Effector memory CD8-positive, alpha-beta T cell (primary cell): ENCODE measurements around the gene STARD5.

ENCODE experiments used
- ATAC-seq: fragments of 150-1000 bp; cut with Tn5 transposase; replicated peaks from 2 replicates; pipeline ENCODE4 v1.10.0; 2021; ENCODE audit warnings: mild to moderate bottlenecking, moderate library complexity
- DNase-seq, 3 experiments: peaks; one replicate each; pipeline ENCODE4 v3.0.0; 2021
- H3K27ac Mint-ChIP-seq, 2 donors: one replicate each; pipeline ENCODE4 v1.8.0; 2022; ENCODE audit warnings: mild to moderate bottlenecking in 2 of 2, mixed read lengths in 2 of 2, moderate library complexity in 2 of 2
- H3K27me3 Mint-ChIP-seq, 2 donors: one replicate each; pipeline ENCODE4 v1.8.0; 2022; ENCODE audit warnings: mixed read lengths in 2 of 2
- H3K36me3 Mint-ChIP-seq: one replicate; pipeline ENCODE4 v1.8.0; 2022; ENCODE audit warnings: mild to moderate bottlenecking, moderate library complexity, mixed read lengths; ENCODE audit not compliant: insufficient read depth
- H3K4me1 Mint-ChIP-seq, 2 donors: one replicate each; pipeline ENCODE4 v1.8.0; 2022; ENCODE audit warnings: low read depth in 2 of 2, mixed read lengths in 2 of 2
- H3K4me3 Mint-ChIP-seq, 2 donors: one replicate each; pipeline ENCODE4 v1.8.0; 2022; ENCODE audit warnings: mild to moderate bottlenecking in 2 of 2, mixed read lengths in 2 of 2, moderate library complexity in 2 of 2
- H3K9me3 Mint-ChIP-seq, 2 donors: one replicate each; pipeline ENCODE4 v1.8.0; 2022; ENCODE audit warnings: mixed read lengths in 2 of 2

Gene STARD5

DNA sequence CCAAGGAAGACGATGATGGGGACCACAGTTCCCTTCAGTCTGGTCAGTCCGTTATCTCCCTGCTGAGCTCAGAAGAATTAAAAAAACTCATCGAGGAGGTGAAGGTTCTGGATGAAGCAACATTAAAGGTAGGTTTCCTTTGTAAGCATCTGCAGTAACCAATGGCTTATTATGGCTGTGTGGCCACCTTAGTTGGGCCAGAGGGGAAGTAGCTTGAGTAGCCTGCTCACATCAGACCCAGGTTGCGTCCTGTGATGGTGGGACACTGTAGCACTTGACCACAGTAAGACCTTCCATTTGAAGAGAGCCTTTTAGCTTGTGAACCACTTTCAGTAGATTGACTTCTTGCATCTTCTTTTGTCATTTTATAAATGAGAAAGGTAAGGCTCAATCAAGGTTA, 22.6 kb downstream of the STARD5 start:
- Mint-ChIP-seq H3K4me3 (peak overlapping the region; percentile 99 to 100), H3K27me3 (no peaks in the 10 kb centered on the region), H3K36me3 (peaks cover 92% of the 10 kb centered on the region), H3K9me3 (no peaks in the 10 kb centered on the region), H3K4me1 (peaks cover 78% of the 10 kb centered on the region in 2 donors), H3K27ac (peak overlapping the region; percentile 95 to 99)
- ATAC-seq (no peak), DNase-seq (no peak)

DNA sequence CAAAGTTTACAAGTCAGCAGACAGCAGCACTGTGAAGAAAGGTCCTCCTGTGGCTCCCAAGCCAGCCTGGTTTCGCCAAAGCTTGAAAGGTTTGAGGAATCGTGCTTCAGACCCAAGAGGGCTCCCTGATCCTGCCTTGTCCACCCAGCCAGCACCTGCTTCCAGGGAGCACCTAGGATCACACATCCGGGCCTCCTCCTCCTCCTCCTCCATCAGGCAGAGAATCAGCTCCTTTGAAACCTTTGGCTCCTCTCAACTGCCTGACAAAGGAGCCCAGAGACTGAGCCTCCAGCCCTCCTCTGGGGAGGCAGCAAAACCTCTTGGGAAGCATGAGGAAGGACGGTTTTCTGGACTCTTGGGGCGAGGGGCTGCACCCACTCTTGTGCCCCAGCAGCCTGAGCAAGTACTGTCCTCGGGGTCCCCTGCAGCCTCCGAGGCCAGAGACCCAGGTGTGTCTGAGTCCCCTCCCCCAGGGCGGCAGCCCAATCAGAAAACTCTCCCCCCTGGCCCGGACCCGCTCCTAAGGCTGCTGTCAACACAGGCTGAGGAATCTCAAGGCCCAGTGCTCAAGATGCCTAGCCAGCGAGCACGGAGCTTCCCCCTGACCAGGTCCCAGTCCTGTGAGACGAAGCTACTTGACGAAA, 24.2 kb downstream of the STARD5 start:
- Mint-ChIP-seq H3K9me3 (no peaks in the 10 kb centered on the region), H3K27me3 (no peaks in the 10 kb centered on the region), H3K36me3 (peaks cover 82% of the 10 kb centered on the region), H3K4me1 (peaks cover 79 to 89% of the 10 kb centered on the region in 2 donors), H3K4me3 (peak overlapping the region; percentile 99 to 100), H3K27ac (peak overlapping the region; percentile 98 to 99)
- no peak for DNase-seq
- ATAC-seq, result no peak

DNA sequence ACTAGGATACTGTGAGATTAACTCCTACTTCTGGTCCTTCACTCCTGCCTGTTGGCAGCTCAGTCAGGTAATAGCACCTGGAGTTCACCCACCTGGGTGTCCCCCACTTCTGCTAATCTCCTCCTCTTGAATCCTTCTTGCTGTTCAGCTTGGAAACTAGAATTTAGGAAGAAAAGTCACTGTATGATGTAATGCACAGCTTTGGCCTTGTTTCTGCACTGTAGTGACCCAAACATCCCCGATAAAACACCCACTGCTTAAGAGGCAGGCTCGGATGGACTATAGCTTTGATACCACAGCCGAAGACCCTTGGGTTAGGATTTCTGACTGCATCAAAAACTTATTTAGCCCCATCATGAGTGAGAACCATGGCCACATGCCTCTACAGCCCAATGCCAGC, 24.8 kb downstream of the STARD5 start:
- ATAC-seq, result no peak
- no peaks in the 10 kb centered on the region for H3K27me3 Mint-ChIP-seq
- DNase-seq, result no peak

DNA sequence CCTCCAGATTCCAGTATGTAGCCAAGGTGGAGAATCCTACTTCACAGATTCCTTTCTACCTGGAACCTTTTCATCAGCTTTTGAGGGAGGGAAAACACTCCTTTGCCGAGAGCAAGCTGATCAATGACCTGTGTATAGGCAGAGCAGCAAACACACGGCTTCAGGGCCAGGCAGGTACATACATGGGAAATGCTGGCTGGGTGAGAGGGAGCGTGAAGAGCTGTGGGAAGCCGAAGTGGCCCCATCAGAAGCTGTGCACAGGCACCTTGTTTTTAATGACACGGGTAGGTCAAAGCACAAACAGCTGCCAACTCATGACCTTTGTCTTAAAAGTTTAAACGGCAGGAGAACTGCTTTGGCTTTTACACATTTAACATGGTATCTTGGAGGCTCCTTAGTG, 25.3 kb downstream of the STARD5 start:
- H3K9me3 Mint-ChIP-seq, result no peaks in the 10 kb centered on the region
- H3K27me3 Mint-ChIP-seq, result no peaks in the 10 kb centered on the region
- ATAC-seq (no peak), DNase-seq (no peak)
- peak overlapping the region; percentile 99 to 100 for H3K4me3 Mint-ChIP-seq
- H3K27ac Mint-ChIP-seq, result peak overlapping the region; percentile 98 to 99
- H3K4me1 Mint-ChIP-seq, result peaks cover 79 to 89% of the 10 kb centered on the region in 2 donors
- peaks cover 74% of the 10 kb centered on the region for H3K36me3 Mint-ChIP-seq

More for the DNA sequence above, 24.8 kb downstream of the STARD5 start:
- Mint-ChIP-seq H3K27ac (peak overlapping the region; percentile 98 to 99), H3K36me3 (peaks cover 79% of the 10 kb centered on the region), H3K9me3 (no peaks in the 10 kb centered on the region), H3K4me3 (peak overlapping the region; percentile 99 to 100), H3K4me1 (peaks cover 79 to 88% of the 10 kb centered on the region in 2 donors)

DNA sequence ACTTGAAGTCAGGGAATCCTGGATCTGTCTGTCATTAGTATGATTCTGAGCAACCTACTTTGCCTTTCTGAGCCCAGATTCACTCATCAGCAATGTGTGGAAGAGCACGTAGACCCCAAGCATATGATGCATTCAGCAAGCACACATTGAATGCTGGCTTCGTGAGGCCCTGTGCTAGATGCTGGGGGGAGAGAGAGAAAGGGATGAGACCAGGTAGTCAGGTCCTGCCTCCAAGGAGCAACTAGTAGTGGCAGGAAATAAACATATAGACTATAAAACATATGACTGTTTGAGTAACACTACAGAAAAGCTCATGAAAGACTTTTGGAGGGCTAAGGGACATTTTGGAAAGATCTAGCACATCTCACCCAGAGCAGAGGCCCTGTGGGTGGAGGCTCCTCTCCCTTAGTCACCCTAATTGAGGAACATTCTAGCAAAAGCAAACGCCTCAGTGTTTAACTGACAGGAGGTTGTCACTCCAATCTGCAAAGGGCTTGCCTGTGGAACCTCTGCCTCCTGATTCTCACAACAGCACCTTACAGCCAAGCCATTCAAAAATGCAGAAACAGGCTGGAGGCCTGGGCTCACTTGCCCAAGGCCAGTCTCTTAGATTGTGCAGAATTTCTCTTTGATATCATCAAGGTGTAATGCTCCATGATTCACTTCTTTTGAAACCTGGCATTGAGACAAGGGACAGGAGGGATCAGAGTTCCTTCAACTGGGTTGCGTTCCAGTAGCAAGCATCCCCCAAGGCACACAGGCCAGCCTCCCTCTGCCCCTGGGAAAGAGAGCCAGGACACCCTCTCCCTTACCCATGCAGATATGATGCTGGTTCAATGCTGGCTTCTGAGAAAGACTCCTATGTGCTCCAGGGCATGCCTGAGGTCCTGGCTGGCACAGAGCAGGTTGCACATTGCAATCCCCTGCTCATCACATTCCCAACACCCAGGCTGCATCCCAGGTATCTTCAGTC, 26.1 kb downstream of the STARD5 start:
- ATAC-seq, result no peak
- Mint-ChIP-seq H3K27me3 (no peaks in the 10 kb centered on the region), H3K36me3 (peaks cover 67% of the 10 kb centered on the region), H3K4me1 (peaks cover 77 to 88% of the 10 kb centered on the region in 2 donors), H3K27ac (peak overlapping the region; percentile 98 to 99), H3K9me3 (no peaks in the 10 kb centered on the region), H3K4me3 (peak overlapping the region; percentile 99 to 100)
- no peak for DNase-seq

DNA sequence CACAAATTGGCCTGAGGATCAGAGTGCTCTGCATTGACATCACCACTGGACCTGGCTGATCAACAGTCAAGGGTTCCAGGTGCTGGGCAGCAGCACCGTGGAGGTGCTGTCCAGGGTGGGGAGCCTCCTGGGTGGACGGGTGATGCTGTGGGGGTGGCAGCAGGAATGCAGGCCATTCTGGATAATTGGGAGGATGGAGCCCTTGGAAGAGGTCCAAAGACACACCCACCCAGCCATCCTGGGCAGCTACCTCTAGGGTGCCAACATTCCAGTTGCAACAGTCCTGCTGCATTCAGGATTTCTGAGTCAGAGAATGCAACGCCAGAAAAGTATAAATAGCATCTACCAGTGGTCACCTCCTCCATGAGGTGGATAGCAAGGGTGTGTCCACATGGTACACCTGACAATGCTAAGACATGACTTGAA, 26.8 kb downstream of the STARD5 start:
- Mint-ChIP-seq H3K27ac (peak overlapping the region; percentile 98 to 99), H3K4me1 (peaks cover 77 to 88% of the 10 kb centered on the region in 2 donors), H3K9me3 (no peaks in the 10 kb centered on the region), H3K4me3 (peak overlapping the region; percentile 99 to 100), H3K36me3 (peaks cover 66% of the 10 kb centered on the region), H3K27me3 (no peaks in the 10 kb centered on the region)
- DNase-seq, result no peak
- ATAC-seq, result no peak

DNA sequence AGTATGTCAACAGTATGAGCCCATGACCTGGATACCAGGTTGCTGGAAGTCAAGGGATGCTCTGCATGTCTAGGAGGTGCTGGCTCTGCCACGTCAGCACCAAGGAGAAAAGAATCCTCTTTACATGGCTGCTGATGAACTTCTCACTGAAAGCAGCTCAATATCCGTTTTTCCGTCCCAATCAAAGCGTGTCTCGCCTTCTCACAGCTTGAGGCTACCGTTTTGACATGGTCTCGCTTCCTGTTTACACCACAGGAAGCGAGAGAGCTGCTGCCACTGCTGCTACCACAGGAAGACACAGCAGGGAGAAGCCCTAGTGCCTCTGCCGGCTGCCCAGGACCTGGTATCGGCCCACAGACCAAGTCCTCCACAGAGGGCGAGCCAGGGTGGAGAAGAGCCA, 27.3 kb downstream of the STARD5 start:
- peak; percentile 67 for ATAC-seq
- H3K27ac Mint-ChIP-seq, result peak overlapping the region; percentile 98 to 99
- DNase-seq, result peak; percentile 63 to 69 (median 66)
- H3K4me3 Mint-ChIP-seq, result peak overlapping the region; percentile 99 to 100
- peaks cover 77 to 88% of the 10 kb centered on the region in 2 donors for H3K4me1 Mint-ChIP-seq
- H3K9me3 Mint-ChIP-seq, result no peaks in the 10 kb centered on the region
- H3K27me3 Mint-ChIP-seq, result no peaks in the 10 kb centered on the region
- H3K36me3 Mint-ChIP-seq, result peaks cover 61% of the 10 kb centered on the region

DNA sequence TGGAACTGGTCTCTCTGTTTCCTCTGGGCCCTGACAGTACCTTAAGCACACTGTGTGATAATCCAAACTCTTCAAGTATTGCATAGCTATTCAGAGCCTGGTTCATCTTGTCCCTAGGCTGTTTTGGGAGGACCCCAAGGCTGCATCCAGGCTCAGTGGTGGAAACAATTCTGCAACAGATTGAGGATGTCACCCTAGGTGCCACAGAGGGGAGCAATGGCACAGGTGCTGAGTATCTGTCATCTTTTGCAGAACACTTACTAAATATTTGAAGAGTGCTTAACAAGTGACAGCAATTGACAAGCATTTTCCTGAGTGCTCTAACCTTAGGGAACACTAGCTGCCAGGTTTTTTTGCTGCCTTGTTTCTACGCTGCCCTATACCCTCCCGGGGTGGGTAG, 27.8 kb downstream of the STARD5 start:
- Mint-ChIP-seq H3K27me3 (no peaks in the 10 kb centered on the region), H3K4me3 (peak overlapping the region; percentile 99 to 100), H3K36me3 (peaks cover 56% of the 10 kb centered on the region), H3K4me1 (peaks cover 77 to 88% of the 10 kb centered on the region in 2 donors), H3K27ac (peak overlapping the region; percentile 98 to 99), H3K9me3 (no peaks in the 10 kb centered on the region)
- ATAC-seq, result no peak
- DNase-seq, result no peak

DNA sequence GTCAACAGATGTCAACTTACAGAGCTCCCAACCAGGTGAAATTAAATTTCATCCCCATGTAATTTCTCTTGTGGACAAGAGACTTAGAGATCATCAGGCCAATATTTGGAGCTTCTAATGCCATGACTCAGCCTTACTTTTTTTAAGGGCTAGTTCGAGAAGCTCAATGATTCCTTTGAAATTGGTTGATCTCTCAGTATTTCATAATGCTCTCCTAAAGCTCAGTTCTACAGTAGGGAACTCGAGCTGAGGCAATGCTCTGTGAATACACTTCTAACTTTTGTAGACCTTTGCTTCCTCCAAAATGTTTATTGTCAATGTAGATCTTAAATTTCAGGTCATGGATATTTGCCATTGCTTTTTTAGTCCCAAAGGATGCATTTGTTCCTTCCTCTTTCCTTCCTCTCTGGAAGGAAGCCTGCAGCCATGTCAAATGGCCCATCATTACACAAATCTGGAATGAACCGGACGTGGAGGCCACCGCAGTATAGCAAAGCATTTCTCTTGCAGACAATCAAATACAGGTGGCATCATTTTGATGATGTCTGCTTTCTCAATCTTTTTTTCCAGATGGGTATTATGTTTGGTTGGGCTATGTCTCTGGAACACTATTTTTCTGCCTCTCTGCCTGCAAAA, 28.3 kb downstream of the STARD5 start:
- DNase-seq (no peak), ATAC-seq (no peak)
- Mint-ChIP-seq H3K4me1 (peaks cover 75 to 86% of the 10 kb centered on the region in 2 donors), H3K36me3 (peaks cover 50% of the 10 kb centered on the region), H3K9me3 (no peaks in the 10 kb centered on the region), H3K27me3 (no peaks in the 10 kb centered on the region), H3K27ac (peak overlapping the region; percentile 98 to 99), H3K4me3 (peak overlapping the region; percentile 99 to 100)

DNA sequence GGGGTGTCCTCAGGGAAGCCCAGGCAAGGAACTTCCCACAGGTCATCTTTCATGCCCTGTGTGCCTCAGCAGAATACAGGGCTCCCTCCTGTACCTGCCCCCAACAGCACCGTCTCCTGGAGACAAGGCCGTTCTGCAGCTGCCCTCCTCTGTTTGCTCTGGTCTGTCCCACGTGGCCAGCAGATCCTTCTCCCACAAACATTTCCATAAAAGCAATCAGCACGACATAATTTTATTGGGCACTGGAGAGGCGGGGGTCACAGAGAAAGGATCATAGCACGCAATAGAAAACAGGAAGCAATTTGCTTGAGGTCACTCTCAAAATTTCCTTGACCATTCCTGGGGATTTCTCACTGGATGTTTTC, 29.4 kb downstream of the STARD5 start:
- Mint-ChIP-seq H3K9me3 (no peaks in the 10 kb centered on the region), H3K27ac (peak overlapping the region; percentile 98 to 99), H3K36me3 (peaks cover 39% of the 10 kb centered on the region), H3K4me1 (peaks cover 74 to 80% of the 10 kb centered on the region in 2 donors), H3K4me3 (peak overlapping the region; percentile 99 to 100), H3K27me3 (no peaks in the 10 kb centered on the region)
- ATAC-seq, result no peak
- no peak for DNase-seq

DNA sequence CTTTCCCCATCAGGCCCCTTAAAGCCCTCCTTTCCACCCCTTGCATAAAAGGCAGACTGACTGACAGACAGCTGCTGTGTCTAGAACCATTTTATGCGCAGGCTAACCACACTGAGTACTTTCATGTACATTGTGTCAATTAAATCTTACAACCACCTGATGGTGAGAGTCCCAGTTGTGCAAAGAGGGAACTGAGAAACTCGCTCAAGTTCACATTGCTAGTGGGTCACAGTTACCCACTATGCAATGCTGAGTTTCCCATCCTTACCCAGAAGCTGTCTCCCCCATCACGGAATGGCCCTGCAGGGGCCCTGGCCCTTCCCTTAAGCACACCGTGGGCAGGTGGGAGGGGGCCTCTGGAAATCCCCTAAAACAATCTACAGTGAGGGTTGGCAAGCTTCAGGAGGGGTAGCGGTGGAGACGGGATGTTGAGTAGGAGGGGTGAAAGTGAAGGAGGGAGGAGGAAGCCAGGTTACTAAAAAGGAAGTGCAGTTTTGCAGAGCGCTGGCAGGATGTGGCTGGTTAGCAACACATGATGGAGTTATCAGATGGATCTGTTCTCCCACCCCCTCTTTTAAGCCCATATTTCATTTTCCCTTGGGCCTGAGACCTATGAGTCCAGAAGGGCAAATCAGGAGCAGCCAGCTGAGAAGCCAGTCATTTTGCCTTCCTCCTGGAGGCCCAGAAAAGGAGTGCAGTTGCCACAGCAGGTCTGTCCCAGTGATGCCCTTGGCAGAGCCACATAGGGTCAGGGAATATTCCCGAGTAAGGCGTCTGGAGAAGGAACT, 30.0 kb downstream of the STARD5 start:
- ATAC-seq, result peak; percentile 69
- peaks cover 34% of the 10 kb centered on the region for H3K36me3 Mint-ChIP-seq
- peak; percentile 66 to 75 (median 70) for DNase-seq
- no peaks in the 10 kb centered on the region for H3K27me3 Mint-ChIP-seq
- H3K27ac Mint-ChIP-seq, result peak overlapping the region; percentile 98 to 99
- H3K9me3 Mint-ChIP-seq, result no peaks in the 10 kb centered on the region
- peaks cover 77% of the 10 kb centered on the region in 2 donors for H3K4me1 Mint-ChIP-seq
- H3K4me3 Mint-ChIP-seq, result peak overlapping the region; percentile 99 to 100

DNA sequence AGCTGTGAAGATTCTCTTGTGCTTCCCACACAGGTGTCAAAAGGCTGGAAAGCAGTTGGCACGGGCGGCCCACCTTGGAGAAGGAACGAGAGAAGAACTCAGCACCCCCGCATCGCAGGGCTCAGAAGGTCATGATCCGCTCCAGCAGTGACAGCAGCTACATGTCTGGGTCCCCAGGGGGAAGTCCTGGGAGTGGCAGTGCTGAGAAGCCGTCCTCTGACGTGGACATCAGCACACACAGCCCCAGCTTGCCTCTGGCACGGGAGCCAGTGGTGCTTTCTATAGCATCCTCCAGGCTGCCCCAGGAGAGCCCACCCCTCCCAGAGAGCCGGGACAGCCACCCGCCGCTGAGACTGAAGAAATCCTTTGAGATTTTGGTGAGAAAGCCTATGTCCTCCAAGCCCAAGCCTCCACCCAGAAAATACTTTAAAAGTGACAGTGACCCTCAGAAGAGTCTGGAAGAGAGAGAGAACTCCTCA, 31.4 kb downstream of the STARD5 start:
- Mint-ChIP-seq H3K36me3 (peaks cover 26% of the 10 kb centered on the region), H3K27ac (peak overlapping the region; percentile 98 to 99), H3K27me3 (no peaks in the 10 kb centered on the region), H3K4me1 (peaks cover 73% of the 10 kb centered on the region in 2 donors), H3K4me3 (peak overlapping the region; percentile 99 to 100), H3K9me3 (no peaks in the 10 kb centered on the region)
- DNase-seq (peak; percentile 23 to 25 (median 25)), ATAC-seq (peak; percentile 11)
